Nephron progenitor cell (in vitro differentiated cells): ENCODE measurements around the gene CHM.

ENCODE experiments used
- DNase-seq: peaks from one replicate; pipeline ENCODE4 v3.0.0; 2021
- H3K27ac Mint-ChIP-seq: 2 replicates; pipeline ENCODE4 v1.8.0; 2021; ENCODE audit warnings: mild to moderate bottlenecking, moderate library complexity, mixed read lengths
- H3K27me3 Mint-ChIP-seq: 2 replicates; pipeline ENCODE4 v1.8.0; 2021; ENCODE audit warnings: mild to moderate bottlenecking, low read depth, mixed read lengths; ENCODE audit not compliant: poor library complexity
- H3K36me3 Mint-ChIP-seq: 2 replicates; pipeline ENCODE4 v1.8.0; 2021; ENCODE audit warnings: low read depth, mixed read lengths
- H3K4me1 Mint-ChIP-seq: 2 replicates; pipeline ENCODE4 v1.8.0; 2021; ENCODE audit warnings: mixed read lengths
- H3K4me3 Mint-ChIP-seq: 2 replicates; pipeline ENCODE4 v1.8.0; 2021; ENCODE audit warnings: mild to moderate bottlenecking, moderate library complexity, mixed read lengths
- H3K9me3 Mint-ChIP-seq: 2 replicates; pipeline ENCODE4 v1.8.0; 2021; ENCODE audit warnings: mild to moderate bottlenecking, moderate library complexity, mixed read lengths
- TF ChIP-seq, protein P1 (sequence below): fragments of 200-600 bp; sonication (generic); IDR thresholded peaks from 2 replicates; pipeline ENCODE4 v1.5.0; 2021; ENCODE audit warnings: antibody characterized with exemption

The CHM gene

GRCh38 chrX:85906399-85906798, 141.0 kb downstream of the CHM start:
- H3K4me3 Mint-ChIP-seq, result no peak overlapping the region
- no peaks in the 10 kb centered on the region for H3K27me3 Mint-ChIP-seq
- H3K9me3 Mint-ChIP-seq, result no peaks in the 10 kb centered on the region
- no peak overlapping the region for H3K27ac Mint-ChIP-seq
- H3K36me3 Mint-ChIP-seq, result peaks cover 11% of the 10 kb centered on the region
- TF ChIP-seq, protein P1, sequence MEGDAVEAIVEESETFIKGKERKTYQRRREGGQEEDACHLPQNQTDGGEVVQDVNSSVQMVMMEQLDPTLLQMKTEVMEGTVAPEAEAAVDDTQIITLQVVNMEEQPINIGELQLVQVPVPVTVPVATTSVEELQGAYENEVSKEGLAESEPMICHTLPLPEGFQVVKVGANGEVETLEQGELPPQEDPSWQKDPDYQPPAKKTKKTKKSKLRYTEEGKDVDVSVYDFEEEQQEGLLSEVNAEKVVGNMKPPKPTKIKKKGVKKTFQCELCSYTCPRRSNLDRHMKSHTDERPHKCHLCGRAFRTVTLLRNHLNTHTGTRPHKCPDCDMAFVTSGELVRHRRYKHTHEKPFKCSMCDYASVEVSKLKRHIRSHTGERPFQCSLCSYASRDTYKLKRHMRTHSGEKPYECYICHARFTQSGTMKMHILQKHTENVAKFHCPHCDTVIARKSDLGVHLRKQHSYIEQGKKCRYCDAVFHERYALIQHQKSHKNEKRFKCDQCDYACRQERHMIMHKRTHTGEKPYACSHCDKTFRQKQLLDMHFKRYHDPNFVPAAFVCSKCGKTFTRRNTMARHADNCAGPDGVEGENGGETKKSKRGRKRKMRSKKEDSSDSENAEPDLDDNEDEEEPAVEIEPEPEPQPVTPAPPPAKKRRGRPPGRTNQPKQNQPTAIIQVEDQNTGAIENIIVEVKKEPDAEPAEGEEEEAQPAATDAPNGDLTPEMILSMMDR, result no peak
- H3K4me1 Mint-ChIP-seq, result peaks cover 51% of the 10 kb centered on the region
- no peak for DNase-seq

GRCh38 chrX:85905851-85906250, 141.5 kb downstream of the CHM start:
- H3K4me1 Mint-ChIP-seq, result peaks cover 51% of the 10 kb centered on the region

DNA sequence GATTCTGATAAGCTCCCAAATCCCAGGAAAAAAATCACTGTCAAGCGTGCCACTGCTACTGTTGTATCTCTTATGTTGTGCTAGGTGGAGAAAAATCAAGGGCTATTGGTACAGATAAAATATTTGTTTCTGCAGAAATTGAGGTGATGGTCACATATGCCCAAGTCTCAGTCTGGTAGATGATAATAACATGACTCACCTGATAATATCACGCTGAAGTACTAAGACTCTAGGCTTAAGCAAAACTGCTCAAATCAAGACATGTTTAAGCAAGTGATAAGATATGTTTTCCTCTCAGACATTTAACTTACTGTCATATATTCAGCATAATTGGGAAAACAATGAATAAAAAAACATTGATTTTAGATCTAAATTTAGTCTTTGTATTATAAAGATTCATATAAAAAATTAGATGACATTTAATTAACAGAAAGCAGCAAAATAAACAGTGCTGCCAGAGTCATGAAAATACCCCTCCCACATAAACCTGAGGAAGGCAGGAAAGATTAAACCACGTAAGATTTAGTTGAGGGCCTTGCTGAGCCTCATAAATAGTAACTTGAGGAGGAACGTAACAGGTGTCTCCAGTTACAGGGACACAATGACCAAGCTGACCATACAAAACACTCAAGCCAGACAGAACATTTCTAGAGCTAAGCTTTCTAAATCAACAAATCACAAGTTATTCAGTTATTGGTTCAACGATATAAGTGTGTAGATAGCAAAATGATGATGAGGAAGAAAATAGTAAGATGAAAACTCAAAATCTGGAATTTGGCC, 143.5 kb downstream of the CHM start:
- no peak for DNase-seq
- H3K4me3 Mint-ChIP-seq, result peak overlapping the region; percentile 61
- TF ChIP-seq, protein P1, result no peak
- peaks cover 12% of the 10 kb centered on the region for H3K36me3 Mint-ChIP-seq
- H3K4me1 Mint-ChIP-seq, result peaks cover 45% of the 10 kb centered on the region
- no peaks in the 10 kb centered on the region for H3K9me3 Mint-ChIP-seq
- H3K27ac Mint-ChIP-seq, result peak overlapping the region; percentile 70
- no peaks in the 10 kb centered on the region for H3K27me3 Mint-ChIP-seq

More at GRCh38 chrX:85905851-85906250, 141.5 kb downstream of the CHM start:
- TF ChIP-seq, protein P1, result no peak
- no peak for DNase-seq
- H3K9me3 Mint-ChIP-seq, result no peaks in the 10 kb centered on the region
- no peaks in the 10 kb centered on the region for H3K27me3 Mint-ChIP-seq
- peak overlapping the region; percentile 79 for H3K27ac Mint-ChIP-seq
- H3K36me3 Mint-ChIP-seq, result peaks cover 10% of the 10 kb centered on the region
- H3K4me3 Mint-ChIP-seq, result no peak overlapping the region

- Mint-ChIP-seq H3K9me3 (no peaks in the 10 kb centered on the region), H3K4me3 (peak overlapping the region; percentile 44), H3K27me3 (no peaks in the 10 kb centered on the region), H3K4me1 (peaks cover 30% of the 10 kb centered on the region), H3K36me3 (peaks cover 34% of the 10 kb centered on the region), H3K27ac (peak overlapping the region; percentile 96)
- TF ChIP-seq, protein P1, result no peak
- DNase-seq, result peak; percentile 35
These were observed 149.8 kb downstream of the CHM start for GRCh38 chrX:85897362-85898126.

DNA sequence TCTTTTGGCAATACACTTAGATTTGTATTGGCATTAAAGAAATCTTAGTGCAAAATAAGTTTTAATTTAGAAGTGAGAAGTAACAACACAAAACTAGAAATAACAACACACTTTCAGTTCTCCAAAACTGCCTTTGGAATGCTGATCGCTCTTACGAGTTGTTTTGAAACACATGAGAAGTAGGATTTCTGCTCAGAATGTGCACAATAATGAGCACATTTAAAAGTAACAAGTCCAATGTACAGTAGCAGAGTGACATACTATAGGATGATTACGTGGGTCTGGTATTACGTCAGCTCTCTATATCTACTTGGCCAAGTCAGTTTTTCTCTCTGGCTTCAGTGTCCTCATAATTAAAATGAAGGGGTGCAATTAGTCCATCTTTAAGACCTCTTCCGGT, 164.8 kb downstream of the CHM start:
- H3K27me3 Mint-ChIP-seq, result peaks cover 4% of the 10 kb centered on the region

More for the DNA sequence above, 164.8 kb downstream of the CHM start:
- Mint-ChIP-seq H3K36me3 (peaks cover 25% of the 10 kb centered on the region), H3K9me3 (peaks cover 16% of the 10 kb centered on the region), H3K27ac (no peak overlapping the region), H3K4me1 (no peaks in the 10 kb centered on the region), H3K4me3 (no peak overlapping the region)
- DNase-seq, result no peak
- TF ChIP-seq, protein P1, result no peak
